Stimulated activated CD8-positive, alpha-beta memory T cell treated with anti-CD3 and anti-CD28 coated beads, Interleukin-15, amount 100 ng/mL, for 48 hours (primary cell): ENCODE results near the gene URGCP.
"Not testable (repeated sequence)": the region's sequence is repeated elsewhere in the genome, so short reads cannot be mapped to it uniquely, and the experiment has no call there.

Source experiments
- DNase-seq, 2 donors: peaks; one replicate each; pipeline ENCODE4 v3.0.0-alpha.2; 2020; ENCODE audit warnings: low read depth in 2 of 2

Gene URGCP

DNA sequence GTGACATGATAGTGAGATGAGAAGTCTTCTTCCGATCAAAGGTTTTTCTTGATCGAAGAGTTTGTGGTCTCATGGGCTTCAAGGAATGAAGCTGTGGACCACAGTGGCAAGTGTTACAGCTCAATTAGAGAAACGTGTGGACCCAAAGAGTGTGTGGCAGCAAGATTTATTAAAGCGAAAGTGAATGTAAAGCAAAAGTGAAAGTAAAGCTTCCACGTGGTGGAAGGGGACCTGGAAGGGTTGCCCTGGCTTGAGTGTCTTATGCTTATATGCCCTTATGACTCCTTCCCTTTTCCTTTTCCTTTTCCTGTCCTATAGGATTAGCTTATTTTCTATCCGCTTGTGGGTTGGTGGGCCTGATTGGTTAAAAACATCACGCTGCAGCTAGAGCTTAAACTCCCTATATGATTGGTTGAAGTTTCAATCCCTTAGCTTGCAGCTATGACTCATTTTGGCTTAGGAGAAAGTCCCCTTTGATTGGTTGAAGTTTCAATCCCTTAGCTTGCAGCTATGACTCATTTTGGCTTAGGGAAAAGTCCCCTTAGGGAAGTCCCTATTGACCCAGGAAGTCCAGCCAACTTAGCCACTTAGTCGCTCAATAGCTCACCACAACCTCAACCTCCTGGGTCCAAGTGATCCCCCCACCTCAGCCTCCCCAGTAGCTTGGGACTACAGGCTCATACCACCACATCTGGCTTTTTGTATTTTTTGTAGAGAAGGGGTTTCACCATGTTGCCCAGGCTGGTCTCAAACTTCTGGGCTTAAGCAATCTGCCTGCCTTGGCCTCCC lies 71.7 kb downstream of the URGCP start:
- DNase-seq, result no peak

- DNase-seq, result not testable (repeated sequence)
These were observed 75.5 kb downstream of the URGCP start for GRCh38 chr7:43830917-43831316.
